ENCODE data around the gene CAMKMT.

Gene CAMKMT

DNA sequence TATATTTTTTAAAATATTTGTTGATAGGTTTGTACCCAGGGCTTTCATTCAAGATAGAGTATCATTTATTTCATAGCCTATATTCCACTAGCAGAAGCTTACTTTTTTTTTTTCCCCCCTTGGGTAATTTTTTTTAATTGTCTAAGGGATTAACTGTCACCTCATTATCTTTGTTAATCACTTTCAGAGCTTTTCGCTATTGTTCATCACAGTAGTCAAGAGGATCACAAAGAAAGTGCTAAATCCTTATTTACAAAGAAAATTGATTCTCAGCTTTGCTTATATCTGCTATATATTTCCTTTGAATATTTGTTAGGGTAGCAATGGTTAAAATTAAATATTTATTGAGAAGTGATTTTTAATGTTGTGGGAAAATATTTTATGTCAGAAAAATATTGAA lies 59.0 kb downstream of the CAMKMT start:
- TF ChIP-seq ZFX (IDR thresholded peaks at IDR 0.05), result no peak
- no peak for TF ChIP-seq CTCF (conservative IDR thresholded peaks at IDR 0.05)
- H3K27ac ChIP-seq, result no peak overlapping the region

DNA sequence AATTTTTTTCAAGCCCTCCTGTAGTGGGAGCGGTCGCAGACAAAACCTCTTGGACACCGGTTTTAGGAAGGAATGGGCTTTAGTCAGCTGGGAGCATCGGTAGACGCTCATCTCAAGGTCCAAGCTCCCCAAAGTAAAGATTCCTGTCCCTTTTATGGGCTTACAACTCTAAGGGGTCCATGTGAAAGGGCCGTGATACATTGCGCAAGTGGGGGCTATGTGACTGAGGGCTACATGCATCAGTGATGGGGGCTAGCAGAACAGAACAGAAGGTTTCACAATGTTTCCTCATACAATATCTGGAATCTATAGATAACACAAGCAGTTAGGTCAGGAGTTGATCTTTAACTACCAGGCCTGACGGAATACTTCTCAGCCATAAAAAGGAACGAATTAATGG lies 62.5 kb downstream of the CAMKMT start:
- no peak for TF ChIP-seq CTCF (conservative IDR thresholded peaks at IDR 0.05)
- no peak for TF ChIP-seq ZFX (IDR thresholded peaks at IDR 0.05)
- H3K27ac ChIP-seq, result no peak overlapping the region

GRCh38 chr2:44429034-44429433 lies 67.3 kb downstream of the CAMKMT start:
- TF ChIP-seq ZFX (IDR thresholded peaks at IDR 0.05) (no peak), CTCF (conservative IDR thresholded peaks at IDR 0.05) (no peak)
- H3K27ac ChIP-seq, result no peak overlapping the region

DNA sequence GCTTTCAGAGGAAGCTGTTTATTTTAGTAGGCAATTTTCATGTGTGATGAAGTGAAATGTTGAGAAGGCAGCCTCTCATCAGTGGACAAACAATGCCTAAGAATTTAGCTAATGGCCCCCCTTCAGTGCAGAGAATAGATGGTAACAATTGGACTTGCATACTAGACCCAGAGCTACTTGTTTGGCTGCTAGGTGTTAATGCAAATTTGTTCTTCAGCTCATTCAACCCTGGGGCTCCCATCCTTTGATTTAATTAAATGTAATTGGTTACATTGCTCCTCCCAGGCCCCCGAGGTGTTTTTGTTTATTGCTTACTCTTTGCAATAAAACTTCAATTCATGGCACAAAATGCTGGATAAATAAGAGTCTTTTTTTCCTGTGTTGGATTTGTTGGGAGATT lies 68.6 kb downstream of the CAMKMT start:
- TF ChIP-seq CTCF (conservative IDR thresholded peaks at IDR 0.05) (no peak), ZFX (IDR thresholded peaks at IDR 0.05) (no peak)
- H3K27ac ChIP-seq, result no peak overlapping the region

GRCh38 chr2:44433895-44434294 lies 72.1 kb downstream of the CAMKMT start:
- no peak overlapping the region for H3K27ac ChIP-seq

GRCh38 chr2:44441200-44441599 lies 79.5 kb downstream of the CAMKMT start:
- TF ChIP-seq ZFX (IDR thresholded peaks at IDR 0.05) (no peak), CTCF (conservative IDR thresholded peaks at IDR 0.05) (no peak)
- H3K27ac ChIP-seq, result no peak overlapping the region

More at GRCh38 chr2:44433895-44434294, 72.1 kb downstream of the CAMKMT start:
- TF ChIP-seq ZFX (IDR thresholded peaks at IDR 0.05) (no peak), CTCF (conservative IDR thresholded peaks at IDR 0.05) (no peak)

GRCh38 chr2:44442019-44442418 lies 80.3 kb downstream of the CAMKMT start:
- no peak overlapping the region for H3K27ac ChIP-seq
- TF ChIP-seq ZFX (IDR thresholded peaks at IDR 0.05) (no peak), CTCF (conservative IDR thresholded peaks at IDR 0.05) (no peak)
